NCI-H345 (cell line): ENCODE results near the gene CD40LG.

ENCODE experiments used
- DNase-seq: peaks from one replicate; lab custom pipeline; 2025; lab: John Stamatoyannopoulos, UW

CD40LG gene

GRCh38 chrX:136652822-136653723 is 5.1 kb downstream of the CD40LG start:
- DNase-seq = no peak

GRCh38 chrX:136656361-136656964 is 8.5 kb downstream of the CD40LG start:
- DNase-seq = no peak

DNA sequence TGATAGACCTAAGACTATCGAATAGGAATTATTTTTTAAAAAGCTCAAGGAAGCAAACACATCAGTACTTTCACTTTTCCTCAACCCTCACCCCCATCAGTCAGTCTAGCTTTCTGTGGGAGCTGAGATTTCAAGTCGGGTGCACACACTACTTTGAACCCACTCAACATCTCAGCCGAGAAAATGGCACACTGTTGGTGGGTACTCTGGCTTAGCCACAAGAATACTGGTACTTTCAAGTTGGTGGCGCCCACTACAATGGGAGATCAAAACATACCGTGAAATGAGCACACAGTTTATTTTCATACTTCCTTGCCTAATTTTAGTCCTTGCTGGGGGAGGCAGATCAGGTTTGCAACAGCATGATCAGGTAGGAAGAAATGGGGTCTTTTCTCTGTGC is 10.2 kb downstream of the CD40LG start:
- DNase-seq = no peak

DNA sequence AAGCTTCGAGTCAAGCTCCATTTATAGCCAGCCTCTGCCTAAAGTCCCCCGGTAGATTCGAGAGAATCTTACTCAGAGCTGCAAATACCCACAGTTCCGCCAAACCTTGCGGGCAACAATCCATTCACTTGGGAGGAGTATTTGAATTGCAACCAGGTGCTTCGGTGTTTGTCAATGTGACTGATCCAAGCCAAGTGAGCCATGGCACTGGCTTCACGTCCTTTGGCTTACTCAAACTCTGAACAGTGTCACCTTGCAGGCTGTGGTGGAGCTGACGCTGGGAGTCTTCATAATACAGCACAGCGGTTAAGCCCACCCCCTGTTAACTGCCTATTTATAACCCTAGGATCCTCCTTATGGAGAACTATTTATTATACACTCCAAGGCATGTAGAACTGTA is 11.2 kb downstream of the CD40LG start:
- no peak for DNase-seq

DNA sequence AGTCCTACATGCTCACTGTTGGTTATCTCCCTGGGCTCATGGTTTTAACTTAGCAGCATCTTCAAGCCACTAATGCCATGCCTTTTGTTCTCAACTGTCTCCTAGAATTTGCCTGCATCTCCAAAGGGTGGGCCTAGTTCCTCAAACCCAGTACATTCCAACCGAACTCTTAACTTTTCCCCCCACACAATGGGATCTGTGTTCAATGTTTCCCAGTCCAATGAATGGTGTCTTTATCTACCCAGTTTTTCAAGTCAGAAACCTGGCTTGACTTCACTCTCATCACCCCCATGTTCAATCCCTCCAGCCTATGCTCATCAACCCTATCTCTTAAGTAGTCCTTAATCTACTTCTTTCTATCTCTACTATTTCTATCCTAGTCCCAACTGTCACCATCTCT is 12.9 kb downstream of the CD40LG start:
- no peak for DNase-seq

DNA sequence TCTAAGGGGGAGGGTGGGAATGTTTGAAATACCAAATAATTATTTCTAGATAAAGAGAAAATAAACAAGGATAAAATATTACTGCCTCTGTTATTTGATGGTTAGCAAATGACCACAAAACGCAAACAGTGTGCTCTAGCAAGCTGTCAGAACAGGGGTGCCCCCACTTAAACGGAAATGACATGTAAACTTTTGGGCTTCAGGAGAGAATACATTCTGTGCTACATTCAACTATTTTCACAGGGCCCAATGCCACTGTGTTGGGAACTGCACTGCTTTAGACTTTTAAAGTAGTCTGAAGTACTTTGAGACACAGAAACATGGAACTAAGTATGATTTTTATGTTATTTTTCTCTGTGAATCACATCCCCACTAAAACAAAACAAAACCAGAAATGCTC is 14.1 kb downstream of the CD40LG start:
- no peak for DNase-seq

DNA sequence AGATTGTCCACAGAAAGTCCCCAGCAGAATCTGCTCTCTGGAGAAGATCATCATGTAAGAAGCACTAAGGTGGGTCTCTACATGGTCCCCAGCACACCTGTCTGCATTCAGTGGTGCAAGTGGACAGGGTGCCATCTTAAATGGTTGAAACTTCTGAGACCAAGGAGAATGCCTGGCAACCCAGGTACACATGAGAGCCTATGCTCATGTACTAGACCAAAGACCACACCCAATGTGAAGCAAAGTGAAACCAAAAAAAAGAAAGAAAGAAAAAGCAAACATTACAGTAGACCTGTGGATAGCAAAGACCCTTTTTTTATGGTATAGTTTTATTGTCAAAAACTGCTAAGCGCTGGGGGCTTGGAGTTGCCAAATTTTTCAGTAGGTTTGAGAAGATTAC is 15.0 kb downstream of the CD40LG start:
- DNase-seq = no peak

- DNase-seq = no peak
Observed at GRCh38 chrX:136665258-136665900, 17.4 kb downstream of the CD40LG start.

- DNase-seq = no peak
Observed at GRCh38 chrX:136666088-136666487, 18.1 kb downstream of the CD40LG start.

GRCh38 chrX:136667446-136668168 is 19.6 kb downstream of the CD40LG start:
- no peak for DNase-seq

DNA sequence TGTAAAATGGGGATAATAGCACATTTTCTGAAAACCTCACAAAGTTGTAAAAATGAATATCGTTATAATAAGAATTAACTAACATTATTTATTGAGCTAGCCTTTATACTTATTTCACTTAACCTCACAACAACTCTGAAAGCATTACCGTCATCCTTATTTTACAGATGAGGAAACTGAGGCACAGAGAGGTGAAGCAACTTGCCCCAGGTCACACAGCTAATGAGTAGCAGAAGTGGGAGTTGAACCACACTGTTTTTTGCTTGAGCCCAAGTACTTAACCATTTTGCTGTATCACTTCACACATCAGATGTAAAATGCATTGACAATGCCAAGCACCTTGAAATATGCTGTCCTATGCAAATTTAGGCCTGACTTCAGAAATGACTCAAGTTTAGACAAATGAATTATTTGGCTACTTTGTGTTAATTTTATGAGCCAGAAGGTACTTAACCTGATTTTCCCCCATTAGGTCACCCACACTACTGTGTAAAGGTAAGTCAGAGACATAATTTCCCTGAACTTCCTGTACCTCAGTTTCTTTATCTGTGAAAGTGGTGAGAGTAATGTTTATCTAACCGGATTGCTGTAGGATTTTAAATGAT is 23.1 kb downstream of the CD40LG start:
- no peak for DNase-seq

- no peak for DNase-seq
Observed at GRCh38 chrX:136674270-136674985, 26.5 kb downstream of the CD40LG start.

DNA sequence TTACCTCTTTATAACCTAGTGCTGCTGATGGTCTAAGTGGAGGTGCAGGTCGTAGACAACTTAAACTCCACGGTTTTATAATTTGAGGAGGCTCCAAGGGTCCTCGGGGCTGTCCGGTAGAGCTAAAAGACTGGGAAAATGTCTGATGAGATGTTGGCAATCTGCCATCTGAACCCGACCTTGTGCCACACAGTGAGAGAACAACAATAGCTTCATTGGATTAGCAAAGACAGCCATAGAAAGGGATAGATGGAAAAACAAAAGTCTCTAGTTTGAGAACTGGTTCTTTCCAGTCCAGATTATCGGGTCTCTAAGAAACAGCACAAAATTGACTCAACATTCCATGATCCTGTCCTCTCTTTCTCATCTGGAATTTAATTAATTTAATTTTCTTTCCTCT is 31.6 kb downstream of the CD40LG start:
- no peak for DNase-seq

GRCh38 chrX:136684120-136684519 is 36.2 kb downstream of the CD40LG start:
- no peak for DNase-seq

- DNase-seq = no peak
Observed at GRCh38 chrX:136687457-136687856, 39.5 kb downstream of the CD40LG start.

DNA sequence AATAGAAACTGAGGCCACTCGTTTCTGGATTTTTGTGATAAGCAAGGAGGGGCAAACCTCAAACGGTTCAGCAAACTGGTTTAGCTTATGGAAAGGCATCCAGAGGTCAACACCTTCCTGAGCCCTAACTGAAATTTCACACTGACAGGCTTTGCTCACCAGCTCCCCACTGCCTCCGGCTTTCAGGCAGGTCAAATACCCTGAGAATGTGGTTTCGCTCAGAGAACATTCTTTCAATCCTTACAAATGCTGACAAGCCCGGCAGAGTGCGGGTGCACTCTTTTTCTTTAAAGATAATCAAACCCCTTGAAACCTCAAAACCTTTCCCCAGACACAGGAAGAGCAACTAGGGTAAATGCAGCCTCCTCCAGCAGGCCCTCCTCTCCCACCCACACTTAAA is 41.5 kb downstream of the CD40LG start:
- no peak for DNase-seq

- no peak for DNase-seq
Observed at GRCh38 chrX:136691028-136691809, 43.3 kb downstream of the CD40LG start.

- no peak for DNase-seq
Observed at GRCh38 chrX:136692271-136692670, 44.3 kb downstream of the CD40LG start.

DNA sequence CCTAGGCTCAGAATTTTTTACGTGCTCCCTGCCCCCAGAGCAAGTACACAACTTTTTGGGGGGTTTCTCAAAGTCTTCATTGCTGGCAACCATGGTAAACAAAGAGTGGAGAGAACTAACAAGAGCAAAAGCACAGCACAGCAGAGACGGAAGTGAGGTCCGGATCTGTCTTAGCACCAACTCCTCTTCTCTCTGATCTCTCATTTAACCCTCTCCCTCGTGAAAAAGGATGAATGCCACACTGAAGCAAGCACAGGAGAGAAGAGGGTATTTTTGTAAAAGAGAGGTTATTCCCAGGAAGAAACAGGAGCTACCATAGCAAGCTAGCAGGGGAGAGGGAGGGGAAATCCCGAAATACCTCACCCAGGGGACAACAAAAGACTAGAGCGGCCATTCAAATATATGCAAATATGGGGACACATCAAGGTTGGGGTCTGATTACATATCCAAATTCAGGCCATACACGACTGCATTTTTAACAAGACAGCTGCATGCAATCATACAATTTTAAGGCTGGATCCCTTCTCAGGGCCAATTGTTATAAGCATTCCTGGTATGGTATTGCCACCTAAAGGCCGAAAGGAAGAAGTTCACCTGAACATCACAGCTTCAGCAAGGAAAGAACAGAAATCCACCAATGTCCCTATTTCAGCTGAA is 46.6 kb downstream of the CD40LG start:
- peak; percentile 19 for DNase-seq

- DNase-seq = no peak
Observed at GRCh38 chrX:136697156-136697555, 49.2 kb downstream of the CD40LG start.
